ENCODE measurements around the gene DHRS3.

Gene DHRS3

DNA sequence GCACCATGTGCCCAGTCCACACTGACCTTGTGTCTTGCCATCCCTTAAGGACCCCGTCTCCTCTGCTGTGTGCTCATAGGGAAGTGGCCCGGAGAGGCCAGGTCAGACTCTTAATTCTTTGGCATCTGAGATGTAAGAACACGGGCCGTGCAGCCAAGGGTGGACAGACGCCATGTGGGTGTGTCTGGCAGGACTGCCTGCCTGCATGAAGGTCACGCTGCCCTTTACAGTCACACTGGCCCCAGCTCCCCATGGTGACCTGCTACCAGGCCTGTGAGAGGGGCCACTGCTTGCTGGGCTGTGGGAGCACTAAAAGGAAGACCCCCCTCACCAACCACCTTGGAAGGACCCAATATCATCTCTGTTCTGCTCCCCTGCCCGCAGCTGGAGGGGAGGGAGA is 17.7 kb downstream of the DHRS3 start:
- TF ChIP-seq SIN3A (IDR thresholded peaks at IDR 0.05; ENCODE audit: borderline replicate concordance, insufficient read depth, low read length) (no peak), TAF1 (IDR thresholded peaks at IDR 0.05; ENCODE audit: borderline replicate concordance, insufficient read depth, low read length) (no peak), FOXP2 (optimal IDR thresholded peaks at IDR 0.05; ENCODE audit: borderline replicate concordance, extremely low read depth, extremely low read length, insufficient read depth) (no peak), POLR2AphosphoS5 (IDR thresholded peaks at IDR 0.05; ENCODE audit: low read depth, low read length) (no peak)
- TF ChIP-seq, protein P1, sequence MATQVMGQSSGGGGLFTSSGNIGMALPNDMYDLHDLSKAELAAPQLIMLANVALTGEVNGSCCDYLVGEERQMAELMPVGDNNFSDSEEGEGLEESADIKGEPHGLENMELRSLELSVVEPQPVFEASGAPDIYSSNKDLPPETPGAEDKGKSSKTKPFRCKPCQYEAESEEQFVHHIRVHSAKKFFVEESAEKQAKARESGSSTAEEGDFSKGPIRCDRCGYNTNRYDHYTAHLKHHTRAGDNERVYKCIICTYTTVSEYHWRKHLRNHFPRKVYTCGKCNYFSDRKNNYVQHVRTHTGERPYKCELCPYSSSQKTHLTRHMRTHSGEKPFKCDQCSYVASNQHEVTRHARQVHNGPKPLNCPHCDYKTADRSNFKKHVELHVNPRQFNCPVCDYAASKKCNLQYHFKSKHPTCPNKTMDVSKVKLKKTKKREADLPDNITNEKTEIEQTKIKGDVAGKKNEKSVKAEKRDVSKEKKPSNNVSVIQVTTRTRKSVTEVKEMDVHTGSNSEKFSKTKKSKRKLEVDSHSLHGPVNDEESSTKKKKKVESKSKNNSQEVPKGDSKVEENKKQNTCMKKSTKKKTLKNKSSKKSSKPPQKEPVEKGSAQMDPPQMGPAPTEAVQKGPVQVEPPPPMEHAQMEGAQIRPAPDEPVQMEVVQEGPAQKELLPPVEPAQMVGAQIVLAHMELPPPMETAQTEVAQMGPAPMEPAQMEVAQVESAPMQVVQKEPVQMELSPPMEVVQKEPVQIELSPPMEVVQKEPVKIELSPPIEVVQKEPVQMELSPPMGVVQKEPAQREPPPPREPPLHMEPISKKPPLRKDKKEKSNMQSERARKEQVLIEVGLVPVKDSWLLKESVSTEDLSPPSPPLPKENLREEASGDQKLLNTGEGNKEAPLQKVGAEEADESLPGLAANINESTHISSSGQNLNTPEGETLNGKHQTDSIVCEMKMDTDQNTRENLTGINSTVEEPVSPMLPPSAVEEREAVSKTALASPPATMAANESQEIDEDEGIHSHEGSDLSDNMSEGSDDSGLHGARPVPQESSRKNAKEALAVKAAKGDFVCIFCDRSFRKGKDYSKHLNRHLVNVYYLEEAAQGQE (IDR thresholded peaks at IDR 0.05; ENCODE audit: insufficient read depth in 1 of 2, low read depth in 2 of 2, low read length in 2 of 2): no peak

DNA sequence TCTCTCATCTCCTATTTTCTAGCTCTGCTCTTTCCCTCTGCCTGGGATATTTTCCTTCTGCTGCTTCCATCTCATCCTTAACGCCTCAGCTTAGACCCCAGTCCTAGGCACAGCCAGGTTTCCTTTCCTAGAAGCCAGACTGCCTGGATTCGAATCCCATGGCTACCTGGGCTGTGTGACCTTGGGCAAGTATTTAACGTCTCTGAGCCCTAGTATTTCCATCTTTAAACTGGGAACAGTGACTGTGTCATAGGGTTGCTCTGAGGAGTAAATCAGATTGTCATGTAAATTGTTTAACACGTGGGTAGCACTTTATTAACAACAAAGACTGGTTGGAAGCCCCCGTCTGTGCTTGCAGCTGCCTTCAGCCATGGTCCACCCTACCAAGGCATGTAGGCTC is 18.4 kb downstream of the DHRS3 start:
- TF ChIP-seq, protein P1 (IDR thresholded peaks at IDR 0.05; ENCODE audit: insufficient read depth in 1 of 2, low read depth in 2 of 2, low read length in 2 of 2): no peak
- no peak for TF ChIP-seq TAF1 (IDR thresholded peaks at IDR 0.05; ENCODE audit: borderline replicate concordance, insufficient read depth, low read length)
- no peak for TF ChIP-seq SIN3A (IDR thresholded peaks at IDR 0.05; ENCODE audit: borderline replicate concordance, insufficient read depth, low read length)
- no peak for TF ChIP-seq FOXP2 (optimal IDR thresholded peaks at IDR 0.05; ENCODE audit: borderline replicate concordance, extremely low read depth, extremely low read length, insufficient read depth)
- no peak for TF ChIP-seq POLR2AphosphoS5 (IDR thresholded peaks at IDR 0.05; ENCODE audit: low read depth, low read length)

DNA sequence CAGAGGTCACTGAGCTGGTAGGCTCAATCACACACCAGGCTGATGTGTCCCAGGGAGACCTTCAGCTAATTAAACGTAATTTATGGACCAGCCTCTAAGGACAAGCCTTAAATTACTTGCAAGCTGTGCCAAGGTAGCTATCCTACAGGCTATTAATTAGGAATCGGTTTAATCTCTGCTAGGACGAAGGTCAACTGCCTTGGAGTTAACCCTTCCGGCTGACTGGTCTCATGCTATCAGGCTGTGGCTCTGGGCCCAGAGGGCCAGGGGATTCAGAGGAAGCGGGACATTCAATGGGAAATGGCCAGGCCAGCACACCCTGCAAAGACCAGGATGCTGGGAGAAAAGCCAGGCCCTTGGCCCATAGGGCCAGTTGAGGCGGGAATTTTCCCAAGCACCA is 19.0 kb downstream of the DHRS3 start:
- TF ChIP-seq, protein P1 (IDR thresholded peaks at IDR 0.05; ENCODE audit: insufficient read depth in 1 of 2, low read depth in 2 of 2, low read length in 2 of 2): no peak
- no peak for TF ChIP-seq SIN3A (IDR thresholded peaks at IDR 0.05; ENCODE audit: borderline replicate concordance, insufficient read depth, low read length)
- no peak for TF ChIP-seq FOXP2 (optimal IDR thresholded peaks at IDR 0.05; ENCODE audit: borderline replicate concordance, extremely low read depth, extremely low read length, insufficient read depth)
- TF ChIP-seq TAF1 (IDR thresholded peaks at IDR 0.05; ENCODE audit: borderline replicate concordance, insufficient read depth, low read length): no peak

DNA sequence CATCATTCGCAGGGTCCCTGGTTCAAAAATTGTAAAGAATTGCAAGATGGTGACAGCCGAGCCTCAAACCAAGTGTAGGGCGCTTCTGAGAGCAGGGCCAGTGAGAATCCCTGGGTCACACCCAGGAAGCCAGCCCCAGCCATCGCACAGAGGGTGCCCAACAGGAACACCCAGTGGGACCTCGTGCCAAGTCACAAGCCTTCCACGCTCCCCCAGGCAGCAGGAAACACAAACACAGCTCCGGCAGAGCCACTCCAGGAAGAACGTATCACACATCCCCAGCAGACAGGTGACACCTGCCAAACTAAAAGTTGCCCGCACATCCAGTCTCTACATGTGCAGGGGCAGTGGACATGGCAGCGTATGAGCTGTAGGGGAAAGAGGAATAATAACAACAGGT is 20.2 kb downstream of the DHRS3 start:
- TF ChIP-seq SIN3A (IDR thresholded peaks at IDR 0.05; ENCODE audit: borderline replicate concordance, insufficient read depth, low read length): no peak
- no peak for TF ChIP-seq POLR2AphosphoS5 (IDR thresholded peaks at IDR 0.05; ENCODE audit: low read depth, low read length)
- TF ChIP-seq, protein P1 (IDR thresholded peaks at IDR 0.05; ENCODE audit: insufficient read depth in 1 of 2, low read depth in 2 of 2, low read length in 2 of 2): no peak
- no peak for TF ChIP-seq TAF1 (IDR thresholded peaks at IDR 0.05; ENCODE audit: borderline replicate concordance, insufficient read depth, low read length)
- TF ChIP-seq FOXP2 (optimal IDR thresholded peaks at IDR 0.05; ENCODE audit: borderline replicate concordance, extremely low read depth, extremely low read length, insufficient read depth): no peak
